ENCODE results near the gene SEC23A.

Gene SEC23A

GRCh38 chr14:38982278-38982677 is 120.8 kb downstream of the SEC23A start:
- no peak for DNase-seq

Data from NCI-H526 treated with DMSO at 0.1 percent for 48 hours (cell line).